A673 (cell line): ENCODE measurements around the gene FREM1. TPM values are rescaled to one million over a fixed set of nuclear protein-coding genes. Genes with fewer than 3 reads are reported as not detected.

Source experiments
- BruUV-seq: library from RNA; stranded (reverse); fragments of 400-500 nt; replicated peaks from 2 replicates; lab custom pipeline; 2021; lab: Mats Ljungman, UMichigan
- CTCF ChIA-PET: fragments of 300-600 bp; sonication (Branson Sonifier 250); formaldehyde crosslinking; loops from one replicate; lab custom pipeline; 2022; ENCODE audit warnings: antibody characterized with exemption; lab: Charles Lee
- POLR2A ChIA-PET: fragments of 300-600 bp; sonication (Branson Sonifier 250); formaldehyde crosslinking; loops from one replicate; lab custom pipeline; 2022; ENCODE audit warnings: antibody characterized with exemption; ENCODE audit not compliant: low non-redundant PET; lab: Charles Lee
- DNase-seq: peaks from one replicate; pipeline ENCODE4 v3.0.0-alpha.2; 2015; ENCODE audit warnings: low spot score
- H3K27ac ChIP-seq: fragments of 200-600 bp; sonication (generic); 2 replicates; pipeline ENCODE4 v1.5.1; 2016; ENCODE audit warnings: mixed run types, low read depth, mild to moderate bottlenecking, mixed read lengths, antibody characterized with exemption, low read length; ENCODE audit not compliant: poor library complexity, severe bottlenecking
- H3K27me3 ChIP-seq: fragments of 200-600 bp; sonication (generic); replicated peaks from 2 replicates; pipeline ENCODE4 v1.6.1; 2017; ENCODE audit warnings: mixed run types, low read depth, mild to moderate bottlenecking, mixed read lengths, antibody characterized with exemption, low read length; ENCODE audit not compliant: insufficient read depth, poor library complexity
- H3K36me3 ChIP-seq: fragments of 200-600 bp; sonication (generic); 2 replicates; pipeline ENCODE4 v1.6.1; 2016; ENCODE audit warnings: mixed run types, mild to moderate bottlenecking, mixed read lengths, antibody characterized with exemption, low read length; ENCODE audit not compliant: insufficient read depth, poor library complexity, severe bottlenecking
- H3K4me1 ChIP-seq: fragments of 200-600 bp; sonication (generic); 2 replicates; pipeline ENCODE4 v1.6.1; 2017; ENCODE audit warnings: mixed run types, mild to moderate bottlenecking, mixed read lengths, antibody characterized with exemption, low read length; ENCODE audit not compliant: insufficient read depth, poor library complexity, severe bottlenecking
- H3K4me3 ChIP-seq: fragments of 200-600 bp; sonication (generic); 2 replicates; pipeline ENCODE4 v1.5.1; 2016; ENCODE audit warnings: low read depth, mixed run types, mild to moderate bottlenecking, mixed read lengths, low read length; ENCODE audit not compliant: poor library complexity, severe bottlenecking
- H3K9me3 ChIP-seq: fragments of 200-600 bp; sonication (generic); 2 replicates; pipeline ENCODE4 v1.6.1; 2016; ENCODE audit warnings: mixed run types, low read depth, mild to moderate bottlenecking, mixed read lengths, antibody characterized with exemption, low read length; ENCODE audit not compliant: poor library complexity, severe bottlenecking
- CTCF ChIP-seq: fragments of 300-800, 200-600 bp; sonication (generic); conservative IDR thresholded peaks from 2 replicates; pipeline ENCODE4 v1.5.1; 2017; ENCODE audit warnings: low read depth, mild to moderate bottlenecking, antibody characterized with exemption, low read length, moderate library complexity, mixed read lengths
- EZH2 ChIP-seq: fragments of 200-600 bp; sonication (generic); IDR thresholded peaks from 2 replicates; pipeline ENCODE4 v1.6.1; 2017; ENCODE audit warnings: borderline replicate concordance, low read depth, mild to moderate bottlenecking, mixed read lengths, antibody characterized with exemption, low read length; ENCODE audit not compliant: poor library complexity, severe bottlenecking
- intact Hi-C: fragments of 100-400 bp; cut with micrococcal nuclease; formaldehyde crosslinking; loops from one replicate; pipeline ENCODE4 v1.10.0; 2022; ENCODE audit not compliant: unreplicated experiment
- total RNA-seq: library from RNA; stranded (reverse); gene quantifications from 2 replicates; pipeline ENCODE4 v1.2.3, GENCODE V29; 2021

FREM1 gene
- total RNA-seq, 1 experiment from 2014 or later: 4.2 TPM

- no TSS peak for BruUV-seq
- TF ChIP-seq EZH2 (no peak), CTCF (no peak)
- intact Hi-C loops: no loop called here
Observed at GRCh38 chr9:14780693-14781092, 129.5 kb downstream of the FREM1 start.

GRCh38 chr9:14780251-14780650 lies 130.0 kb downstream of the FREM1 start:
- BruUV-seq: no TSS peak
- no peaks in the 10 kb centered on the region for H3K9me3 ChIP-seq
- no peaks in the 10 kb centered on the region for H3K36me3 ChIP-seq
- no peak for DNase-seq
- no peak overlapping the region for H3K27ac ChIP-seq
- ChIA-PET POLR2A (interaction anchor here (0.6 kb wide), 2 partner anchors 226 to 1763 kb away, joined by 4 to 7 read pairs; no protein-coding TSS in a partner anchor), CTCF (no interaction called here)
- intact Hi-C loops: no loop called here
- H3K4me1 ChIP-seq: no peaks in the 10 kb centered on the region
- H3K4me3 ChIP-seq: no peak overlapping the region
- no peaks in the 10 kb centered on the region for H3K27me3 ChIP-seq
- no peak for TF ChIP-seq EZH2
- TF ChIP-seq CTCF: no peak

More at GRCh38 chr9:14780693-14781092, 129.5 kb downstream of the FREM1 start:
- POLR2A ChIA-PET: interaction anchor here (0.6 kb wide), 1 partner anchor 1764 kb away, joined by 4 read pairs; no protein-coding TSS in a partner anchor
- Histone ChIP-seq H3K36me3 (no peaks in the 10 kb centered on the region), H3K4me3 (no peak overlapping the region), H3K9me3 (no peaks in the 10 kb centered on the region), H3K27me3 (no peaks in the 10 kb centered on the region), H3K27ac (no peak overlapping the region), H3K4me1 (no peaks in the 10 kb centered on the region)
- no peak for DNase-seq
- CTCF ChIA-PET: no interaction called here

GRCh38 chr9:14779566-14780022 lies 130.6 kb downstream of the FREM1 start:
- ChIA-PET POLR2A (interaction anchor here (0.6 kb wide), 1 partner anchor 227 kb away, joined by 7 read pairs; no protein-coding TSS in a partner anchor), CTCF (no interaction called here)
- no peak for DNase-seq
- intact Hi-C loops: loop anchor here (10.0 kb wide), 1 partner anchor 355 kb away; no protein-coding TSS in a partner anchor
- Histone ChIP-seq H3K36me3 (no peaks in the 10 kb centered on the region), H3K4me1 (no peaks in the 10 kb centered on the region), H3K27ac (no peak overlapping the region), H3K27me3 (no peaks in the 10 kb centered on the region), H3K9me3 (no peaks in the 10 kb centered on the region), H3K4me3 (no peak overlapping the region)
- TF ChIP-seq EZH2 (no peak), CTCF (no peak)
- no TSS peak for BruUV-seq
